ENCODE data around the gene LMAN1L.

The LMAN1L gene

DNA sequence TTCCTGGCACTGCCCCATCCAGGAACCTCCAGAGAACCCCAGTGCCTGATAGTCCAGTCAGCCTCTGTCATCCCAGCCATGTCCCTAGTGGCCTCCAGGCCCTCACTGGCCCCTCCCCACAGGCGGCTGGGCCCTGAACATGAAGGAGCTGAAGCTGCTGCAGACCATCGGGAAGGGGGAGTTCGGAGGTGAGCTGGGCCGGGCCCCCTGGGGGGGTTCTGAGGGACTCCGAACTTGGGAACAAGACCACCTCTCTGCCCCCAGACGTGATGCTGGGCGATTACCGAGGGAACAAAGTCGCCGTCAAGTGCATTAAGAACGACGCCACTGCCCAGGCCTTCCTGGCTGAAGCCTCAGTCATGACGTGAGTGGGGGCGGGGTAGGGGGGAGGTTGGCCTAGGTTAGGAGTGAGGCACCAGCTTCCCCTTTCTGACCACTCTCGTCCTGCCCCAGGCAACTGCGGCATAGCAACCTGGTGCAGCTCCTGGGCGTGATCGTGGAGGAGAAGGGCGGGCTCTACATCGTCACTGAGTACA lies 12.0 kb upstream of the LMAN1L start:
- Histone ChIP-seq H3K27me3 (ENCODE audit: control insufficient read depth, insufficient read depth, low read length) (no peaks in the 10 kb centered on the region), H3K36me3 (ENCODE audit: control insufficient read depth, low read depth, low read length) (peaks cover 21% of the 10 kb centered on the region), H3K9ac (ENCODE audit: low read length) (no peak overlapping the region), H3K9me3 (ENCODE audit: control insufficient read depth, low read depth, low read length) (no peaks in the 10 kb centered on the region), H3K4me3 (ENCODE audit: low read length) (no peak overlapping the region), H3K4me1 (ENCODE audit: control insufficient read depth, low read depth, low read length) (no peaks in the 10 kb centered on the region), H3K27ac (ENCODE audit: low read length) (no peak overlapping the region)

DNA sequence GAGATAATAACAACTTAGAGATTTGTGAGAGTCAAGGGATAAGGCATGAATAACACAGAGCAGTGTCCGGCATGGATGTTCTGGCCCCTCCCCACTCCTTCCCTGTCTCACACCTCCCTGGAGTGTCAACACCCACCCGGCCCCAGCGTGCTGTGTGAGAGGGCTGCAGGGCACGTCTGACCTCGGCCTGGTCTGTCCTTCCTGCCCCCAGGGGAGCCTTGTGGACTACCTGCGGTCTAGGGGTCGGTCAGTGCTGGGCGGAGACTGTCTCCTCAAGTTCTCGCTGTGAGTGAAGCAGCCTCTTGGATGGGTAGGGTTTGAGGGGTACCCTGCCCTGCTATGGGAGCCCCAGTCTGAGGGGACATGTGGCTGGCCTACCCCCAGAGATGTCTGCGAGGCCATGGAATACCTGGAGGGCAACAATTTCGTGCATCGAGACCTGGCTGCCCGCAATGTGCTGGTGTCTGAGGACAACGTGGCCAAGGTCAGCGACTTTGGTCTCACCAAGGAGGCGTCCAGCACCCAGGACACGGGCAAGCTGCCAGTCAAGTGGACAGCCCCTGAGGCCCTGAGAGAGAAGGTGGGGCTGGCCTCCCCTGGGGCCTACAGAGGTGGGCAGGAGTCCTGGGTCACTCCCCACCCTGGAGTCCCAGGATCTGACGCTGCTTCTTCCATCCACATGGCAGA lies 11.2 kb upstream of the LMAN1L start:
- Histone ChIP-seq H3K27me3 (ENCODE audit: control insufficient read depth, insufficient read depth, low read length) (no peaks in the 10 kb centered on the region), H3K36me3 (ENCODE audit: control insufficient read depth, low read depth, low read length) (peaks cover 21% of the 10 kb centered on the region), H3K9me3 (ENCODE audit: control insufficient read depth, low read depth, low read length) (no peaks in the 10 kb centered on the region), H3K27ac (ENCODE audit: low read length) (no peak overlapping the region), H3K4me3 (ENCODE audit: low read length) (no peak overlapping the region), H3K9ac (ENCODE audit: low read length) (no peak overlapping the region), H3K4me1 (ENCODE audit: control insufficient read depth, low read depth, low read length) (no peaks in the 10 kb centered on the region)

DNA sequence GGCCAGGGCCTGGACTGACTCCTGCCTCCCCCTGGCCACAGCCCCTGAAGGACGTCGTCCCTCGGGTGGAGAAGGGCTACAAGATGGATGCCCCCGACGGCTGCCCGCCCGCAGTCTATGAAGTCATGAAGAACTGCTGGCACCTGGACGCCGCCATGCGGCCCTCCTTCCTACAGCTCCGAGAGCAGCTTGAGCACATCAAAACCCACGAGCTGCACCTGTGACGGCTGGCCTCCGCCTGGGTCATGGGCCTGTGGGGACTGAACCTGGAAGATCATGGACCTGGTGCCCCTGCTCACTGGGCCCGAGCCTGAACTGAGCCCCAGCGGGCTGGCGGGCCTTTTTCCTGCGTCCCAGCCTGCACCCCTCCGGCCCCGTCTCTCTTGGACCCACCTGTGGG lies 10.3 kb upstream of the LMAN1L start:
- Histone ChIP-seq H3K27ac (ENCODE audit: low read length) (no peak overlapping the region), H3K4me1 (ENCODE audit: control insufficient read depth, low read depth, low read length) (no peaks in the 10 kb centered on the region), H3K27me3 (ENCODE audit: control insufficient read depth, insufficient read depth, low read length) (no peaks in the 10 kb centered on the region), H3K9ac (ENCODE audit: low read length) (no peak overlapping the region), H3K36me3 (ENCODE audit: control insufficient read depth, low read depth, low read length) (peaks cover 21% of the 10 kb centered on the region), H3K9me3 (ENCODE audit: control insufficient read depth, low read depth, low read length) (no peaks in the 10 kb centered on the region), H3K4me3 (ENCODE audit: low read length) (no peak overlapping the region)

DNA sequence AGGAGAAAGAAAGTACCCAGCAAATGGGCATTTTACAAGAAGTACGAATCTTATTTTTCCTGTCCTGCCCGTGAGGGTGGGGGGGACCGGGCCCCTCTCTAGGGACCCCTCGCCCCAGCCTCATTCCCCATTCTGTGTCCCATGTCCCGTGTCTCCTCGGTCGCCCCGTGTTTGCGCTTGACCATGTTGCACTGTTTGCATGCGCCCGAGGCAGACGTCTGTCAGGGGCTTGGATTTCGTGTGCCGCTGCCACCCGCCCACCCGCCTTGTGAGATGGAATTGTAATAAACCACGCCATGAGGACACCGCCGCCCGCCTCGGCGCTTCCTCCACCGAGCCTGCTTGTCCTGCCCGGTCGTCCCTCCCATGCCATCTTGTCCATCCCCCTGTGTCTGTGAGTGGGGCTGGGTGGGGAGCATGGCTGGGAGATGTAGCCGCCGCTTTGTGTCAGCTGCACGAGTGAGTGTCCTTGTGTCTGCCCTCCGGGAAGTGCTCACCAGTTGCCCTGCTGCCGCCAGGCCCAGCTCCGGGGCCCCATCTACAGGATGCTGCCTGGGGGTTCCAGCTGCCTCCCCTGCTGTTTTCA lies 9.7 kb upstream of the LMAN1L start:
- Histone ChIP-seq H3K27me3 (ENCODE audit: control insufficient read depth, insufficient read depth, low read length) (no peaks in the 10 kb centered on the region), H3K4me1 (ENCODE audit: control insufficient read depth, low read depth, low read length) (no peaks in the 10 kb centered on the region), H3K27ac (ENCODE audit: low read length) (no peak overlapping the region), H3K36me3 (ENCODE audit: control insufficient read depth, low read depth, low read length) (peaks cover 21% of the 10 kb centered on the region), H3K9me3 (ENCODE audit: control insufficient read depth, low read depth, low read length) (no peaks in the 10 kb centered on the region), H3K9ac (ENCODE audit: low read length) (no peak overlapping the region), H3K4me3 (ENCODE audit: low read length) (no peak overlapping the region)

DNA sequence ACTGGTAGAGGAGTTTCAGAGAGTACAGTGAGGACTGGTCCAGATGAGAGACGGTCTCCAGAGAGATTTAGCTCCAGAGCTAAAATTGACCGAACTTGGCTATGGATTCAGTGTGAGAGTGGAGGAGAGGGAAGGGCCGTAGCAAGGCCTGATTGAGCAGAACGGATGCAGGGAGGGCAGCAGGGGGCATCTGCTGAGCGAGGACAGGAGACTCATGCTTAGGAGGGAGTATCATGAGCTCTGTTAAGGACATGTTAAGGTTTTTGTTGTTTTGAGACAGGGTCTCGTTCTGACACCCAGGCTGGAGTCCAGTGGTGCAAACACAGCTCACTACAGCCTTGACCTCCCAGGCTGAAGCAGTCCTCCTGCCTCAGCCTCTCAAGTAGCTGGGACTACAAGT lies 7.7 kb upstream of the LMAN1L start:
- Histone ChIP-seq H3K4me1 (ENCODE audit: control insufficient read depth, low read depth, low read length) (no peaks in the 10 kb centered on the region), H3K9ac (ENCODE audit: low read length) (no peak overlapping the region), H3K4me3 (ENCODE audit: low read length) (no peak overlapping the region), H3K36me3 (ENCODE audit: control insufficient read depth, low read depth, low read length) (peaks cover 21% of the 10 kb centered on the region), H3K9me3 (ENCODE audit: control insufficient read depth, low read depth, low read length) (no peaks in the 10 kb centered on the region), H3K27ac (ENCODE audit: low read length) (no peak overlapping the region), H3K27me3 (ENCODE audit: control insufficient read depth, insufficient read depth, low read length) (no peaks in the 10 kb centered on the region)

DNA sequence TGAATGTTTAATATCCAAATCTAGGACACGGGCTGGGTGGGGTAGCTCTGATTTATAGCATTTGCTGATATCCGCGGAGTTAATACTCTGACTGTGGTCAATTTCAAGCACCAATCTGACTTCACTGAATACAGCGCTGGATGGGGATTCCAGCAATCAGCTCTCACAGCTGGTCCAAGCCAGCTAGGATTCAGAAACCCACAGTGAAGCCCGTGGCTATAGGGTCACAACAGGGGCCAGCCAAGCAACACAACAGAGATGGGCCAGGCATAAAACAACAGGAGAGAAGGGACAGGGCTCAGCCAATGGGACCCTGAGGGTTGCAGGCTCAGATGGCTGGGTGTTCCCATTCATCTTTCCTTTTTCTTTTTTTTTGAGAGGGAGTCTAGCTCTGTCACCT lies 5.4 kb upstream of the LMAN1L start:
- H3K27ac ChIP-seq (ENCODE audit: low read length), result no peak overlapping the region
- no peaks in the 10 kb centered on the region for H3K4me1 ChIP-seq (ENCODE audit: control insufficient read depth, low read depth, low read length)
- H3K4me3 ChIP-seq (ENCODE audit: low read length), result no peak overlapping the region
- H3K9ac ChIP-seq (ENCODE audit: low read length), result no peak overlapping the region
- no peaks in the 10 kb centered on the region for H3K27me3 ChIP-seq (ENCODE audit: control insufficient read depth, insufficient read depth, low read length)
- H3K36me3 ChIP-seq (ENCODE audit: control insufficient read depth, low read depth, low read length), result peaks cover 5% of the 10 kb centered on the region
- no peaks in the 10 kb centered on the region for H3K9me3 ChIP-seq (ENCODE audit: control insufficient read depth, low read depth, low read length)

DNA sequence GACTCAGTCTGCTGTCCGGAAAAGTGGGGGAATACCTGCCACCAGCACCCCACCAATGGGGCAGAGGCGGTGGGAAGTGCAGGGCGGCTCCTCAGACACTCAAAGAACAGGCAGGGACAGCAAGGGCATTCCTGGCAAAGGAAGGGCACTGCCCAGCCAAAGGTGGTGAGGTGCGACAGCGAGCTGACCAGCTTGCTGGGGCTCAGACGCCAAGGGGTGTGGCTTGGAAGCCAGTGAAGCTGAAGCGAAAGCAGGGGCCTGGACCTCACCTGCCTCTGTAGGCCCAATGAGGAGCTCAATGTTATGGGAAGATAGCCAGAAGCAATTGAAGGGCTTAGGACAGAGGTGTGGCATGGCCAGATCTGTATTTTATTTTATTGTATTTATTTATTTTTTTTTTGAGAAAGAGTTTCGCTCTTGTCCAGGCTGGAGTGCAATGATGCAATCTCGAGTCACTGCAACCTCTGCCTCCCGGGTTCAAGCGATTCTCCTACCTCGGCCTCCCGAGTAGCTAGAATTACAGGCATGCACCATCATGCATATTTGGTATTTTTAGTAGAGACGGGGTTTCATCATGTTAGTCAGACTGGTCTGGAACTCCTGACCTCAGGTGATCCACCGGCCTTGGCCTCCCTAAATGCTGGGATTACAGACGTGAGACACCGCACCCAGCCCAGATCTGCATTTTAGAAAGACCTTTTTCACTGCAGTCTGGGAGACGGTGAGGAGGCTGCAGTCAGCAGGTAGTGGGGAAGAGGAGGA lies 4.4 kb upstream of the LMAN1L start:
- Histone ChIP-seq H3K9ac (ENCODE audit: low read length) (no peak overlapping the region), H3K9me3 (ENCODE audit: control insufficient read depth, low read depth, low read length) (no peaks in the 10 kb centered on the region), H3K36me3 (ENCODE audit: control insufficient read depth, low read depth, low read length) (peaks cover 3% of the 10 kb centered on the region), H3K4me3 (ENCODE audit: low read length) (no peak overlapping the region), H3K27me3 (ENCODE audit: control insufficient read depth, insufficient read depth, low read length) (no peaks in the 10 kb centered on the region), H3K27ac (ENCODE audit: low read length) (no peak overlapping the region), H3K4me1 (ENCODE audit: control insufficient read depth, low read depth, low read length) (no peaks in the 10 kb centered on the region)

- no peak overlapping the region for H3K9ac ChIP-seq (ENCODE audit: low read length)
- H3K9me3 ChIP-seq (ENCODE audit: control insufficient read depth, low read depth, low read length), result no peaks in the 10 kb centered on the region
- no peak overlapping the region for H3K27ac ChIP-seq (ENCODE audit: low read length)
- H3K27me3 ChIP-seq (ENCODE audit: control insufficient read depth, insufficient read depth, low read length), result no peaks in the 10 kb centered on the region
- H3K36me3 ChIP-seq (ENCODE audit: control insufficient read depth, low read depth, low read length), result peaks cover 3% of the 10 kb centered on the region
- H3K4me1 ChIP-seq (ENCODE audit: control insufficient read depth, low read depth, low read length), result no peaks in the 10 kb centered on the region
- no peak overlapping the region for H3K4me3 ChIP-seq (ENCODE audit: low read length)
Observed at GRCh38 chr15:74808840-74809229, 3.8 kb upstream of the LMAN1L start.

DNA sequence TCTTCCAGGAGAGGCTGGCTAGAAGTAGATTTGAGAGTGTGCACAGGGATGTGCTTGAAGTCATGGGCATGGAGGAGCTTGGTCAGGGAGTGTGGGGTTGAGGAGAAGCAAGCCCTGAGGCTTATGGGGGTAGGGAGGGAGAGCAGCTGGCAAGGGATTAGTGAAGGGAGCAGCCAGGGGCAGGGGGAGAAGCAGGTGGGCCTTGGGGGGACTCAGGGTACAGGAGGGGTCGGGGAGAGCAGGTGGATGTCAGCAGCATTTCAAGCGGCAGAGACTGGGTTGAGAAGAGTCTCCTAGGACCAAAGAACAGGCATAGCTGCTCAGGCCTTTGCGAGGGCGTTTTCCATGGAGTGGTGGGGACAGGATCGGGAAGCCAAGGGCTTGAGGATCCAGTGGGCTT lies 3.4 kb upstream of the LMAN1L start:
- Histone ChIP-seq H3K27ac (ENCODE audit: low read length) (no peak overlapping the region), H3K4me1 (ENCODE audit: control insufficient read depth, low read depth, low read length) (no peaks in the 10 kb centered on the region), H3K36me3 (ENCODE audit: control insufficient read depth, low read depth, low read length) (no peaks in the 10 kb centered on the region), H3K9me3 (ENCODE audit: control insufficient read depth, low read depth, low read length) (no peaks in the 10 kb centered on the region), H3K4me3 (ENCODE audit: low read length) (no peak overlapping the region), H3K9ac (ENCODE audit: low read length) (no peak overlapping the region), H3K27me3 (ENCODE audit: control insufficient read depth, insufficient read depth, low read length) (no peaks in the 10 kb centered on the region)

GRCh38 chr15:74809956-74810355 lies 2.7 kb upstream of the LMAN1L start:
- Histone ChIP-seq H3K4me1 (ENCODE audit: control insufficient read depth, low read depth, low read length) (no peaks in the 10 kb centered on the region), H3K9ac (ENCODE audit: low read length) (no peak overlapping the region), H3K4me3 (ENCODE audit: low read length) (no peak overlapping the region), H3K9me3 (ENCODE audit: control insufficient read depth, low read depth, low read length) (no peaks in the 10 kb centered on the region), H3K27me3 (ENCODE audit: control insufficient read depth, insufficient read depth, low read length) (no peaks in the 10 kb centered on the region), H3K27ac (ENCODE audit: low read length) (no peak overlapping the region), H3K36me3 (ENCODE audit: control insufficient read depth, low read depth, low read length) (no peaks in the 10 kb centered on the region)

DNA sequence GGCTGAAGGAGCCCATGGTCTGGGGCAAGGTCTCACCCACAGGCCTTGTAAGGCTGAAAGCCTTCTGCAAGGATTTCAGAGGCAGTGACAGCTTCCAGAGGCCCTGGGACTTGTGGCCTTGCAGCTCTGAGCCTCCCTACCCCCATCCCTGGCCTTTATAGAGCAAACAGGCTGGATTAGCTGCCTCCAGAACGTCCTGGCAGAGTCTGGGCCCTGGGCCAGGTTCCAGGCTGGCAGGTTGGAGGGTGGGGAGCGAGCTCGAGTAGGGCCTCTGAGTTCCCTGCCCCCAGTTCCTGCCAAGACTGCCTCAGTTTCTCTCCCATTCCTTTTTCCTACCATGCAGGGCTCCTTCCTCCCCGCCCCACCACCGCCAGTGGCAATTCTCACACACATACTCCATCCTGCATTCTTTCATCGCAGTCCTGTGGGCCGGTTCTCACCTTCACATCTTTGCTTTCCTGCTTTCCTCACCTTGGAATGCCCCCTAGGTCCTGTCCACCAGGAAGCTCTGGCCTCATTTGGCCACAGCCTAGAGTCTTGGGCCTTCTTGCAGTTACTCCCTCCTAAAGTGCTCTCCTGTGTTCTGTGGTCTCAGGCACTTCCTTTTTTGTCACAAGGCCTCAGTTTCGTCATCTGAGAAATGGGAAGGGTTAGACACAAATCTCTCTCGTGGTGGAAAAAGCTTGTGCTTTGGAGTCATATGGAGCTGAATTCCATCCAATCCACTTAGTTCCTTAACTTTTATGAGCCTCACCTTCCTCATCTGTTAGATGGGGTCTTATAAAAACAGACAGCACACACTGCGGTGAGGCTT lies 2.7 kb downstream of the LMAN1L start:
- H3K36me3 ChIP-seq (ENCODE audit: control insufficient read depth, low read depth, low read length), result no peaks in the 10 kb centered on the region
- H3K9me3 ChIP-seq (ENCODE audit: control insufficient read depth, low read depth, low read length), result no peaks in the 10 kb centered on the region
- H3K27ac ChIP-seq (ENCODE audit: low read length), result no peak overlapping the region
- no peaks in the 10 kb centered on the region for H3K4me1 ChIP-seq (ENCODE audit: control insufficient read depth, low read depth, low read length)
- H3K9ac ChIP-seq (ENCODE audit: low read length), result no peak overlapping the region
- H3K4me3 ChIP-seq (ENCODE audit: low read length), result no peak overlapping the region
- H3K27me3 ChIP-seq (ENCODE audit: control insufficient read depth, insufficient read depth, low read length), result no peaks in the 10 kb centered on the region
